Liver (tissue), 9 donors: ENCODE measurements around the gene CDHR4. TPM values are rescaled to one million over a fixed set of nuclear protein-coding genes. Genes with fewer than 3 reads are reported as not detected.

Source experiments
- DNase-seq: peaks from one replicate; pipeline ENCODE4 v3.0.0-alpha.2; 2017; ENCODE audit warnings: low spot score
- H3K27ac ChIP-seq, 2 donors: one replicate each; pipeline ENCODE4 v1.7.0; 2013; ENCODE audit warnings: inconsistent platforms in 2 of 2, low read length in 2 of 2, control low read depth in 1 of 2, low read depth in 1 of 2, mild to moderate bottlenecking in 1 of 2
- H3K27me3 ChIP-seq, 4 donors: one replicate each; pipeline versions ENCODE4 v1.6.1 to v1.7.0; 2013; ENCODE audit warnings: low read length in 3 of 4, inconsistent platforms in 1 of 4, mild to moderate bottlenecking in 1 of 4, moderate library complexity in 1 of 4; ENCODE audit not compliant: control insufficient read depth in 4 of 4, insufficient read depth in 4 of 4
- H3K36me3 ChIP-seq, 4 donors: one replicate each; pipeline versions ENCODE4 v1.6.1 to v1.7.0; 2013; ENCODE audit warnings: low read length in 3 of 4, mild to moderate bottlenecking in 3 of 4, low read depth in 1 of 4, moderate library complexity in 1 of 4; ENCODE audit not compliant: control insufficient read depth in 4 of 4, insufficient read depth in 3 of 4
- H3K4me1 ChIP-seq, 4 donors: one replicate each; pipeline versions ENCODE4 v1.6.1 to v1.7.0; 2013; ENCODE audit warnings: low read length in 3 of 4, mild to moderate bottlenecking in 3 of 4, moderate library complexity in 1 of 4; ENCODE audit not compliant: control insufficient read depth in 4 of 4, insufficient read depth in 4 of 4
- H3K4me3 ChIP-seq, 3 donors: one replicate each; pipeline versions ENCODE4 v1.6.1 to v1.7.0; 2013; ENCODE audit warnings: low read length in 3 of 3, control low read depth in 1 of 3, low read depth in 1 of 3, mild to moderate bottlenecking in 1 of 3
- H3K9ac ChIP-seq, 2 donors: one replicate each; pipeline ENCODE4 v1.7.0; 2013; ENCODE audit warnings: low read length in 2 of 2, mild to moderate bottlenecking in 2 of 2, moderate library complexity in 2 of 2, control low read depth in 1 of 2, low read depth in 1 of 2
- H3K9me3 ChIP-seq, 4 donors: one replicate each; pipeline versions ENCODE4 v1.6.1 to v1.7.0; 2013; ENCODE audit warnings: low read length in 3 of 4; ENCODE audit not compliant: control insufficient read depth in 4 of 4
- CTCF ChIP-seq: fragments of 150-350 bp; IDR thresholded peaks from 2 replicates; pipeline ENCODE4 v1.5.1; 2017; ENCODE audit warnings: improper control_type of control experiment, low read depth, low read length; ENCODE audit not compliant: missing input control
- EGR1 ChIP-seq, 2 donors: IDR thresholded peaks; 2 replicates each; pipeline ENCODE4 v1.6.1; 2016 to 2018; ENCODE audit warnings: antibody characterized with exemption in 2 of 2, low read depth in 2 of 2
- FOXA1 ChIP-seq: IDR thresholded peaks from 2 replicates; pipeline ENCODE4 v1.6.1; 2016; ENCODE audit warnings: antibody characterized with exemption
- FOXA2 ChIP-seq: IDR thresholded peaks from 2 replicates; pipeline ENCODE4 v1.6.1; 2016; ENCODE audit warnings: antibody characterized with exemption
- GABPA ChIP-seq, 2 donors: IDR thresholded peaks in 1 of 2; conservative IDR thresholded peaks in 1 of 2; 2 replicates each; pipeline ENCODE4 v1.6.1; 2016; ENCODE audit warnings: antibody characterized with exemption in 2 of 2, mild to moderate bottlenecking in 1 of 2, moderate library complexity in 1 of 2
- HNF4A ChIP-seq, 2 donors: conservative IDR thresholded peaks; 2 replicates each; pipeline ENCODE4 v1.6.1; 2016; ENCODE audit warnings: antibody characterized with exemption in 2 of 2, mild to moderate bottlenecking in 2 of 2
- HNF4G ChIP-seq: IDR thresholded peaks from 2 replicates; pipeline ENCODE4 v1.6.1; 2016; ENCODE audit warnings: antibody characterized with exemption
- JUND ChIP-seq, 2 donors: IDR thresholded peaks; 2 replicates each; pipeline ENCODE4 v1.6.1; 2016; ENCODE audit warnings: antibody characterized with exemption in 2 of 2
- NR2F2 ChIP-seq: IDR thresholded peaks from 2 replicates; pipeline ENCODE4 v1.6.1; 2016; ENCODE audit warnings: antibody characterized with exemption
- RXRA ChIP-seq, 2 donors: IDR thresholded peaks; 2 replicates each; pipeline ENCODE4 v1.6.1; 2017 to 2018; ENCODE audit warnings: antibody characterized with exemption in 2 of 2, mild to moderate bottlenecking in 1 of 2
- SP1 ChIP-seq: IDR thresholded peaks from 2 replicates; pipeline ENCODE4 v1.6.1; 2018; ENCODE audit warnings: antibody characterized with exemption, mild to moderate bottlenecking
- TAF1 ChIP-seq: conservative IDR thresholded peaks from 2 replicates; pipeline ENCODE4 v1.6.1; 2016; ENCODE audit warnings: antibody characterized with exemption, mild to moderate bottlenecking
- YY1 ChIP-seq: IDR thresholded peaks from 2 replicates; pipeline ENCODE4 v1.6.1; 2016; ENCODE audit warnings: antibody characterized with exemption, mild to moderate bottlenecking
- ZBTB33 ChIP-seq: IDR thresholded peaks from 2 replicates; pipeline ENCODE4 v1.6.1; 2016; ENCODE audit warnings: antibody characterized with exemption
- WGBS: extraction: QIAGEN DNeasy Blood & Tissue Kit; methylation state at CpG from one replicate; pipeline ENCODE4 v1.1.7; 2013; 5-methylcytosine and 5-hydroxymethylcytosine counted together
- polyA plus RNA-seq, 2 donors: library from polyadenylated mRNA; stranded (reverse) in 1 of 2; unstranded in 1 of 2; fragments of 200-250 nt in 1 of 2; fragments of >200 nt in 1 of 2; fragmentation: Nextera tagmentation in 1 of 2; extraction: Ambion mirVana in 1 of 2; gene quantifications; one replicate each; pipeline versions ENCODE4 v1.2.1 to v1.2.3, GENCODE V29; 2013 to 2015
- total RNA-seq, 2 donors: library from RNA; depleted of rRNA; stranded (reverse); fragments of >200 nt; gene quantifications; one replicate each; pipeline ENCODE4 v1.2.3, GENCODE V29; 2014
- TF ChIP-seq, protein P1 (sequence below): IDR thresholded peaks from 2 replicates; pipeline ENCODE4 v1.6.1; 2016; ENCODE audit warnings: antibody characterized with exemption
- TF ChIP-seq, protein P2 (sequence below): IDR thresholded peaks from 2 replicates; pipeline ENCODE4 v1.6.1; 2016; ENCODE audit warnings: antibody characterized with exemption
- donor health status: healthy.
- donor health status: healthy.
- donor health status: healthy.
- donor health status: healthy.
- donor health status: healthy.

CDHR4 gene
- total and polyA plus RNA-seq, 4 donors: not detected

DNA sequence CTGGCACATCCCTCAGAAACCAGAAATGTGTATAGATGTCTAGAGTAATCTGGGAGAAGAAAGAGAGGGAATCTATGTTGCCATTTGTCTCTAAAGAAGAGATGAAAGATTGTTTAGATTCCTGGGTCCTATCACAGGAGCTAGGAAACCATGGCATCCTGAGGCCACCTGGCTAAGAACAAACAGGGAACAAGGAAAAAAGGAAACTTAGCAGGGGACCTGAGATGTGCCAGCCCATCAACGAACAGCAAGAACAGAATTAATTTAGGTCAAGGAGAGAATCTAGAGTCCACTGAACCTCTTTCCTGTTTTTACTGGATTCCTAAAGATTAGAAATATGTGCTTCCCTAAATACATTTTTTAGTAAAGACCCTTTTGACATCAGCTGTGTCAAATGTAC lies 43.6 kb downstream of the CDHR4 start:
- Histone ChIP-seq H3K4me1 (no peaks in the 10 kb centered on the region), H3K9me3 (no peaks in the 10 kb centered on the region), H3K36me3 (peaks cover 0 to 2% (median 0%) of the 10 kb centered on the region in 4 donors), H3K4me3 (no peak overlapping the region), H3K27me3 (no peaks in the 10 kb centered on the region), H3K27ac (no peak overlapping the region), H3K9ac (no peak overlapping the region)
- no peak for DNase-seq
- TF ChIP-seq RXRA (IDR thresholded peaks at IDR 0.05) (no peak), SP1 (no peak), EGR1 (IDR thresholded peaks at IDR 0.05; ENCODE audit: low read depth in 2 of 2) (no peak), JUND (IDR thresholded peaks at IDR 0.05) (no peak), ZBTB33 (no peak), FOXA1 (no peak), GABPA (IDR thresholded peaks at IDR 0.05 in 1 of 2, conservative IDR thresholded peaks at IDR 0.05 in 1 of 2) (no peak), NR2F2 (no peak), CTCF (no peak), HNF4G (no peak)
- WGBS: 78% methylated on average over 1 of the region's 1 CpG

GRCh38 chr3:49754536-49754935 lies 45.1 kb downstream of the CDHR4 start:
- no peak overlapping the region for H3K4me3 ChIP-seq
- no peaks in the 10 kb centered on the region for H3K9me3 ChIP-seq
- no peak overlapping the region for H3K27ac ChIP-seq
- peaks cover 0 to under 1% (median 0%) of the 10 kb centered on the region in 4 donors for H3K36me3 ChIP-seq
- H3K9ac ChIP-seq: no peak overlapping the region
- no peak for TF ChIP-seq GABPA (IDR thresholded peaks at IDR 0.05 in 1 of 2, conservative IDR thresholded peaks at IDR 0.05 in 1 of 2)
- TF ChIP-seq RXRA (IDR thresholded peaks at IDR 0.05): no peak
- TF ChIP-seq, protein P1, sequence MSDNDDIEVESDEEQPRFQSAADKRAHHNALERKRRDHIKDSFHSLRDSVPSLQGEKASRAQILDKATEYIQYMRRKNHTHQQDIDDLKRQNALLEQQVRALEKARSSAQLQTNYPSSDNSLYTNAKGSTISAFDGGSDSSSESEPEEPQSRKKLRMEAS: no peak
- no peak for TF ChIP-seq HNF4A (conservative IDR thresholded peaks at IDR 0.05)
- no peak for TF ChIP-seq HNF4G
- TF ChIP-seq FOXA2: no peak
- TF ChIP-seq, protein P2, sequence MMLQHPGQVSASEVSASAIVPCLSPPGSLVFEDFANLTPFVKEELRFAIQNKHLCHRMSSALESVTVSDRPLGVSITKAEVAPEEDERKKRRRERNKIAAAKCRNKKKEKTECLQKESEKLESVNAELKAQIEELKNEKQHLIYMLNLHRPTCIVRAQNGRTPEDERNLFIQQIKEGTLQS: no peak
- TF ChIP-seq EGR1 (IDR thresholded peaks at IDR 0.05; ENCODE audit: low read depth in 2 of 2): no peak
- no peak for TF ChIP-seq ZBTB33
- TF ChIP-seq YY1: no peak
- TF ChIP-seq TAF1: no peak
- 96% methylated on average over 1 of the region's 1 CpG for WGBS
- peaks cover 0 to 2% (median 1%) of the 10 kb centered on the region in 4 donors for H3K4me1 ChIP-seq
- DNase-seq: no peak
- no peaks in the 10 kb centered on the region for H3K27me3 ChIP-seq
